ENCODE results near the gene FSD1.
"Not testable (repeated sequence)": the region's sequence is repeated elsewhere in the genome, so short reads cannot be mapped to it uniquely, and the experiment has no call there.

Gene FSD1
- total RNA-seq, result 0 to 0.12 (median 0.02) reads per million in 18 experiments

- DNase-seq, result peak; percentile 12 to 19
These were observed at the start of gene FSD1 for GRCh38 chr19:4304538-4305256. FSD1 (plus strand) TSS chr19:4304598; CDS start chr19:4304747, 149 bp downstream.

- DNase-seq, result no peak
These were observed 47.8 kb upstream of the FSD1 start for GRCh38 chr19:4256563-4256962.

- DNase-seq, result no peak
These were observed 47.4 kb upstream of the FSD1 start for GRCh38 chr19:4257025-4257424.

GRCh38 chr19:4258181-4258580 lies 46.2 kb upstream of the FSD1 start:
- DNase-seq, result no peak

GRCh38 chr19:4260613-4261191 lies 43.7 kb upstream of the FSD1 start:
- peak; percentile 51 to 58 for DNase-seq

GRCh38 chr19:4264812-4265211 lies 39.6 kb upstream of the FSD1 start:
- DNase-seq, result no peak

GRCh38 chr19:4266253-4267000 lies 38.0 kb upstream of the FSD1 start:
- DNase-seq, result peak; percentile 48 to 53

GRCh38 chr19:4267101-4267900 lies 37.1 kb upstream of the FSD1 start:
- peak; percentile 59 to 68 for DNase-seq

- no peak for DNase-seq
These were observed 36.2 kb upstream of the FSD1 start for GRCh38 chr19:4267901-4268815.

GRCh38 chr19:4268816-4269430 lies 35.5 kb upstream of the FSD1 start:
- DNase-seq, result no peak

GRCh38 chr19:4272894-4273293 lies 31.5 kb upstream of the FSD1 start:
- DNase-seq, result no peak

GRCh38 chr19:4274321-4274686 lies 30.1 kb upstream of the FSD1 start:
- DNase-seq, result not testable (repeated sequence)

- DNase-seq, result no peak
These were observed 27.2 kb upstream of the FSD1 start for GRCh38 chr19:4277191-4277696.

- DNase-seq, result no peak
These were observed 26.4 kb upstream of the FSD1 start for GRCh38 chr19:4278010-4278409.

- no peak for DNase-seq
These were observed 25.8 kb upstream of the FSD1 start, which contains the start of gene SHD for GRCh38 chr19:4278419-4279266. SHD (plus strand) TSS chr19:4279266; CDS start chr19:4280064, 798 bp downstream.

GRCh38 chr19:4279267-4279529 lies 25.2 kb upstream of the FSD1 start:
- DNase-seq, result no peak

GRCh38 chr19:4279530-4280422 lies 24.6 kb upstream of the FSD1 start:
- DNase-seq, result no peak

GRCh38 chr19:4284176-4284958 lies 20.0 kb upstream of the FSD1 start:
- DNase-seq, result no peak

Data from inflammatory macrophage (primary cell).